KG1 (cell line): ENCODE measurements around the gene SULT2B1.
"Not testable (repeated sequence)": the region's sequence is repeated elsewhere in the genome, so short reads cannot be mapped to it uniquely, and the experiment has no call there.

Experiments used
- DNase-seq: peaks from one replicate; lab custom pipeline; 2025; lab: John Stamatoyannopoulos, UW

SULT2B1 gene

GRCh38 chr19:48529156-48529555 is 22.8 kb upstream of the SULT2B1 start:
- DNase-seq = no peak

DNA sequence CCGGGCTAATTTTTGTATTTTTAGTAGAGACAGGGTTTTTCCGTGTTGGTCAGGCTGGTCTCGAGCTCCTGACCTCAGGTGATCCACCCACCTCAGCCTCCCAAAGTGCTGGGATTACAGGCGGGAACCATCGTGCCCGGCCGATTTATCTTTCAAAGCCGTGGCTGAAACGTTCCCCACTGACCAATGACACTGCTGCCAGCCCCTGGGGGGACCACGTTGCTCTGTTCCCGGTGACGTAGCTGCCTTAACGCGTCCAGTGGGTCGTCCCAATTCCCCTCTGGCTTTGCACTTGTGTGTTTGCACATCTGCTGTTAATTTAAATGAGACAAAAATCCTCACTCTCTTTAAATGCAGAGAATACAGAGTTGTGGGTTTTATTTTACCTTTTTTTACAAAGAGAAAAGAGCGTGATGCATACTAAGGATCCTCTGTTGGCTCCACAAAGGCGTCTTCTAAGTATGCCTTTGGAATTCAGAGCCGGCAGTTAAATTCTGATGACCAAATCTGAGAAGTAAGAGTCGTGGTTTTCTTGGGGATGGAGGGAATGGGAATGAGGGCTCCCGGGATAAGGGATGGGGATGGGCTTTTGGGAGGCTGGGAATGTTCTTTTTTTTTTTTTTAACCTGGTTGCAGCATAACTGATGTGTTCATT is 21.8 kb upstream of the SULT2B1 start:
- DNase-seq = no peak

- DNase-seq = no peak
Observed at GRCh38 chr19:48530770-48531169, 21.2 kb upstream of the SULT2B1 start.

GRCh38 chr19:48533770-48534169 is 18.2 kb upstream of the SULT2B1 start:
- no peak for DNase-seq

GRCh38 chr19:48537541-48537940 is 14.4 kb upstream of the SULT2B1 start:
- no peak for DNase-seq

DNA sequence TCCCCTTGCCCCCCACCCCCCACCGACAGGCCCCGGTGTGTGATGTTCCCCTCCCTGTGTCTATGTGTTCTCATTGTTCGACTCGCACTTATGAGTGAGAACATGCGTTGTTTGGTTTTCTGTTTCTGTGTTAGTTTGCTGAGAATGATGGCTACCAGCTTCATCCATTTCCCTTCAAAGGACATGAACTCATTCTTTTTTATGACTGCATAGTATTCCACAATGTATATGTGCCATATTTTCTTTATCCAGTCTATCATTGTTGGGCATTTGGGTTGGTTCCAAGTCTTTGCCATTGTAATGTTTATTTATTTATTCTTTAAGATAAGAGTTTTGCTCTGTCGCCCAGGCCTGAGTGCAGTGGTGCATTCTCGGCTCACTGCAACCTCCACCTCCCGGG is 13.9 kb upstream of the SULT2B1 start:
- not testable (repeated sequence) for DNase-seq

- DNase-seq = no peak
Observed at GRCh38 chr19:48539503-48540096, 12.4 kb upstream of the SULT2B1 start.

GRCh38 chr19:48540110-48540509 is 11.9 kb upstream of the SULT2B1 start:
- DNase-seq = no peak

DNA sequence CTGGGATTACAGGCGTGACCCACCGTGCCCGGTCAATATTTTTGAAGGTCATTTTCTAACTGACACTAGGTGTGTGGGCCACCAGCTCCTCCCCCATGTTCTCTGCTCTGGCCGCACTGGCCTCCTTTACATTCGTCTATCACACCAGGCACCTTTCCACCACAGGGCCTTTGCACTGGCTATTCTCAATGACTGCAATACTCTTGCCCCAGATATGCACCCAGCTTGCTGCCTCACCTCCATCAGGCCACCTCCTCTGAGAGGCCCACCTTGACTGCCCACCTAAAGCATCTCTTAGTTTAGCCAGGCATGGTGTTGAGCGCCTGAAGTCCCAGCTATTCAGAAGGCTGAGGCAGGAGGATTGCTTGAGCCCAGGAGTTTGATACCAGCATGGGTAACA is 10.2 kb upstream of the SULT2B1 start:
- no peak for DNase-seq

GRCh38 chr19:48543121-48543710 is 8.8 kb upstream of the SULT2B1 start:
- DNase-seq = no peak

GRCh38 chr19:48544856-48545750 is 6.9 kb upstream of the SULT2B1 start:
- no peak for DNase-seq

DNA sequence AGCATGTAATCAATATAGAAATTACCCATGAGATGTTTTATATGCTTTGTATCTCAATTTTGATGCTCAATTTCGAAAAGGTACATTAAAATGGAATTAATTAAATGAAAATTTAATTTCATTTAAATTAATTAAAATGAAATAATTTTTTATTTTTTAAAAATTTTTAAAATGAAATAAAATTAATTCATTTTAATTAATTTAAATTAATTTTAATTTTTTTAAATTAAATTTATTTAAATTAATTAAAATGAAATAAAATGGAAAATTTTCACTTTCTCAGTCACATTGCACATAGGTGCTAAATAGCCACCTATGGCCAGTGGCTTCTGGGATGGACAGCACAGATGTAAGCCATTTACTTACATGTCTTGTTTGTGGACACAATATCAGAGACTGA is 4.2 kb upstream of the SULT2B1 start:
- no peak for DNase-seq

GRCh38 chr19:48548253-48548911 is 3.6 kb upstream of the SULT2B1 start:
- no peak for DNase-seq

DNA sequence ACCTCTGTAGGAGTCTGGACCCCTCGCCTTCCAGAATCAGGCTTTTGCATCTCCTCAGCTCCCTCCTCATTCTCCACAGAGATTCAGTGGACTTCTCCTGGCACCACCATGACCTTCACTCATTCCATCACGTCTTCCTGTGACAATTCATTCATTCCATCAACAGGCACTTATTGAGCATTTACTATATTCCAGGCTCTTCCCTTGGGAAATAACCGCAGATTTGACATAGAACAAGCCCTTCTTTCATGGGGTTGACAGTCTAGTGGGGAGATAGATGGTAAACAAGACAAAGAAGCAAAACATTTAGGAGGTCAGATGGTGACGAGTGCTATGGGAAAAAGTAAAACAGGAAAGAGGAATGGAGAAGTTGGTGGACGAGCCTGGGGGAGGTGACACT is 2.6 kb upstream of the SULT2B1 start:
- no peak for DNase-seq

GRCh38 chr19:48552406-48553322 is 692 bp downstream of the SULT2B1 start:
- DNase-seq = no peak

DNA sequence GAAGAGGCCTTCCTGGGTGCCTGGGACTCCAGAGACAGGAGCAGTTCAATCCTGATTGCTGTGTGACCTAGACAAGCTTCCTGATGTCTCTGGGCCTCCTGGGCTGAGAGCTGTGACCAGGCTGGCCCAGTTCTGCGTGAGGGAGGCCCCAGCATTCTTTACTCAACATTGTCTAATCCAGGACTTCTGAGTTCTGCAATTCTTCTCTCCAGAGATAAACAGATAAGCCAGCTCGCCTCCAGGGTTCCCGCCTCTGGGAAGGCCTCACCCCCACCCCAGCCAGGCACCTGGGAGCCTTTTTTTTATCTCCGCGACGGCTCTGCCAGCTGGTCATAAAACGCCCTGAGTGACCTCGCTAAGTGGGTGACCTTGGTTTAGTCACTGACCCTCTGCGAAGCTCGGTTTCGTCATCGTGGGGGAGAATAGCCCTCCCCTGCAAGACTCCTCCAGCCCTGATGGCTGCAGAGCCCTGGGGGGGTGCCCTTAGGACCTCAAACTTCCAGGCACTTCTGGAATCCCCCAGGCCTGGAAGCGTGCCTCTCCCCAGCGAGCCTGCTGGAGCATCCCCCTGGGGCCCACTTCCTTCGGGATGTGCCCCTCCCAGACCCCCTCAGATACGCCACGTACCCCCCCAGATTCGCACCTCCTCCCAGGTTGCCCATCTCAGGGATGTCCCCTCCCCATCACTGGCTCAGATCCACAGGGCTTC is 1.9 kb downstream of the SULT2B1 start:
- no peak for DNase-seq

GRCh38 chr19:48554385-48555091 is 2.6 kb downstream of the SULT2B1 start:
- no peak for DNase-seq

GRCh38 chr19:48556163-48556562 is 4.2 kb downstream of the SULT2B1 start:
- DNase-seq = no peak

DNA sequence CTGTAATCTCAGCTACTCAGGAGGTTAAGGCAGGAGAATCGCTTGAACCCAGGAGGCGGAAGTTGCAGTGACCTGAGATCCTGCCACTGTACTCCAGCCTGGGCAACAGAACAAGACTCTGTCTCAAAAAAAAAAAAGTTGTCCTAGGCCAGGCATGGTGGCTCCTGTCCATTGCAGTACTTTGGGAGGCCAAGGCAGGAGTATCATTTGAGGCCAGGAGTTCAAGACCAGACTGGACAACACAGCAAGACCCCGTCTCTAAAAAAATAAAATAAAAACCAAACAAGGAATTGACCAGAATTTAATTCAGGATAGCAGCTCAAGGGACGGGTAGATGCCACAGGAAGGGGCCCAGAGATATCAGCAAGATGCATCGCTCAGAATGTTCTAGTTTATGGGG is 4.9 kb downstream of the SULT2B1 start:
- no peak for DNase-seq
